ENCODE data around the gene MRPL37.
"Not testable (repeated sequence)": the region's sequence is repeated elsewhere in the genome, so short reads cannot be mapped to it uniquely, and the experiment has no call there.

MRPL37 gene

GRCh38 chr1:54220004-54220811 lies 20.2 kb downstream of the MRPL37 start:
- no peak for DNase-seq

- no peak for DNase-seq
These were observed 21.3 kb downstream of the MRPL37 start for GRCh38 chr1:54221113-54221834.

DNA sequence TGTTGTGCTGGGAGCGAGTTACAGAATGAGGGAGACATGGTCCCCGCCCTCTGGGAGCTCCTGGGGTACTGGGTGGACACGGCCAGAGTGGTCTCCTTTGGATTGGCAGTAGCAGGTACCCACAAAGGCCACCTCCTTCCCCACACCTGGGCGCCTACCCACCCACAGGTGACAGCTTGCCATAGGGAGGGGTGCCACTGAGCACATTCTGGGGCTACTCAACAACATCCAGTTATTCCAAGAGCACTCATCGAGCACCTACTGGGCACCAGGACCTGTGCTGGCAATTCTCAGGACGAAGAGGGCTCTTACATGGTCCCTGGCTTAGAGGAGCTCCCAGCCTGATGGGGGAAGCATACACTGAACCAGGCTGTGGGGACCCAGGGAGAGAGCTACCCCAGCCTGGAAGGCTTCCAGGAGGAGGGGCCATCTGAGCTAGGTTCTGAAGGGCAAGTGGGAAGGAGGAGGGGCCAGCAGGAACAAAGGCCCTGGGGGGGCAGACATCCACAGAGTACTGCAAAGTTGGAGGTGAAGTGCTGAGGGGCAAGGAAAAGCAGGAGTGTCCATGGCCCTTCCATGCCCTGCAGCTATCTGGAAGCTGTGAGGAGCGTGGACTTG lies 22.0 kb downstream of the MRPL37 start:
- no peak for DNase-seq

DNA sequence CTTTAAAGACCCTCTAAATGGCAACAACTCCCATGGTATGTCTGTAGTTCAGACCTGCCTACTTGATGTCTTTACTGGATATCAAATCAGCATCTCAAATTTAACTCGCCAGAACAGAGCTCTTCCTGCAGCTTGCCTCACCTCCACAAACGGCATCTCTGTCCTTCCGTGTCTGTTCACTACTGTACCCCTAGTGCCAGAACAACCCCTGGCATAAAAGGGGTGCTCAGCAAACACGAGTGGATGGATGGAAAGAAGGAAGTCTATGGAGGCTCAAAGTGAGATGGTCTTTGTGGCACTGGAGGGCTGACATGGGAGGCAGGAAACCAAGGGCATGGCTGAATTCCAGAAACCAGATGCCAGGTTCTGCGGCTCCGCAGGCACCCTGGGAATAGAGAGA lies 22.7 kb downstream of the MRPL37 start:
- no peak for DNase-seq

DNA sequence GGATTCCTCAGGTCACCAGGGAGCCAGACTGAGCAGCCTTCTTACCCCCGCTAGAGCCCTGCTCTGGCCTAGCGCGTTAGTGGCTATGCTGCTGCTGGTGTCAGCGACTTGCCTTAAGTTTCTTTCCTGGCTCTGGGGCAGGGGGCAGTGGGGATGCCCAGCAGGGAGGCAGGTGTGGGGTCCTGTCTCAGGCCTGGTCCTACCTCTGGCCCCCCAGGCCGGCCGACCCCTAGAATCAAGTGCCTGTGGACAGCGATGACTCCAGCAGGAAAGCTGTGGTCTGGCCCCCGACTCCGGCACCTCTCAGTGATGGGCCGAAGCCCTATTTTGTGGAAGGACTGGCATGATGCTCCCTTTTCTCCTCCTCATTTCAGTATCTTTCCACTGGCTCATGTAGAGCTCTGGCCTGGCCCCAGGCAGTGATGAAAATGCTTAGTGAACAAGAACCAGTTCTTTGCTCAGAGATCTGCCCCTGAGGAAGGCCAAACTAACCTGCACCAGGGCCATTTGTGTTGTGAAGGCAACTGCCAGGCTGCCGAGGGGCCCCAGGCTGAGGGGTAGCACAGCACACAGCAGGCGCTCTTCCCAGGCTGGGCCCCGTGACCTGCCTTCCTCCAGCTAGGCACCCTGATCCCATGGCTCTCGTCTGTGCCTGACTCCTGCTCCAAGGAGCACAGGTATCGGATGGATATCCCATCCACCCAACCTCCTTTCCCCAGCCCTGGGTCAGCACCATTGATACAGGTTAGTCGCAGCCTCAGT lies 23.7 kb downstream of the MRPL37 start:
- DNase-seq, result no peak

- no peak for DNase-seq
These were observed 24.3 kb downstream of the MRPL37 start for GRCh38 chr1:54224233-54224632.

DNA sequence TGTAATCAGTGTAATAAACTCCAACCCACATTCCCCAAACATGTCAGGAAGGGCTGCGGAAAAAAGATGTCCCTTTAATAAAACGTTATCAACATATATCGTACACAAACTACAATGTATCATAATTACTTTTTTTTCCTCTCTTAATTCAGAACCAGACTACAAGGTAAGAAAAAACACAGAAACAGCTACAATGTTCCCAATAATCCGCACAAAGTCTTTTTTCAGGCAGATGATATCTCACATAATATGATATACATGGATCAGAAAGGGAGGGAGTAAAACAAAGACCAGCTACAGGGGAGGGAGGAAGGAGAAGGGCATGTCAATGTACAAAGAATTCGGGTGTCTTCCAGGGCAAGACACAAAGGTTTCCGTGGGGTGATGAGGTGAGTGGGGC lies 25.4 kb downstream of the MRPL37 start:
- DNase-seq, result no peak

DNA sequence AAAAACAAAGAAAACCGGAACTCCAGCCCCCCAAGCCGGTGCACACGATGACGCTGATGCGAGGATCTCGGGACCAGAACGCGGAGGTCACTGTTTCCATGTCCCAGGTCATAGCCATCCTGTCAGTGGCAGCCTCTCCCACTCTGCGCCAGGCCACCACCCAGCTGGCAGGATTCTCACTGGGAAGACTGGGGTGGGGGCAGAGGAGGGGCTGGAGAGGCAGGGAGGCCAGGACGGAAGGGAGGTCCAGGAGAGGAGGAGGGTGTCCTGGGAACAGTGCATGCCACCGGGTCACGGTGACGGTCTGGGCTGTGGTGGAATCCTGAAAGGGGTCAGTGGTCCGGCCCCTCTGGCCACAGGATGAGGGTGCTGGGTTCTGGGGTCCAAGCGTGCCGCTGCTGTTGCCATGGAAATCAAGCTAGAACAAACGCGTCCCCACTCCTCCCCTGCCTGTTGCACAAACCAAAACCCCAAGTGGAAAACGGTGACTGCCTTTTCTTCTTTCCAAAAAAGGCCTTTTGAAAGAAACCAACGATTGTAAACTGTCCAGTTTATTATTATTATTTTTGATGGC lies 26.1 kb downstream of the MRPL37 start:
- no peak for DNase-seq

- DNase-seq, result no peak
These were observed 27.2 kb downstream of the MRPL37 start for GRCh38 chr1:54227091-54227602.

- DNase-seq, result no peak
These were observed 27.9 kb downstream of the MRPL37 start for GRCh38 chr1:54227891-54228310.

DNA sequence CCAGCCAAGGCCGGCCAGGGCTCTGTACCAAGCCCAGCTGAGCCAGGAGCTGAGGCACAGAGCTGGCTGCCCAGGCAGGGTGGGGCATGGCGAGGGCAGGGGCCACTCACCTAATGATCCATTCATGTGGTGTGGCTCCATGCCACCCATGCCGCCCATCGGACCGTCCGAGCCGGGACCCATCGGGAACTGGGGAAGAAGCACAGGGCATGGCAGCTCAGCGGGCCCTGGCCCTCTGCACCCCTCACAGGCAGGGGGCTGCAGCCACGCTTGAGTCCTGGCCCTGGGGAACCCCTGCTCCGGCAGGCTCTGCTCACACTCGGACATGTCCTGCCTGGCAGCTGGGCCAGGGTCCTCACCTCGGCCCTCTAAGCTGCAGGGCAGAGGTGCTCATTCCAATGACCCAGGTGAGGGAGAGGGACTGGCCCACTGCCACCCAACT lies 28.7 kb downstream of the MRPL37 start:
- no peak for DNase-seq

DNA sequence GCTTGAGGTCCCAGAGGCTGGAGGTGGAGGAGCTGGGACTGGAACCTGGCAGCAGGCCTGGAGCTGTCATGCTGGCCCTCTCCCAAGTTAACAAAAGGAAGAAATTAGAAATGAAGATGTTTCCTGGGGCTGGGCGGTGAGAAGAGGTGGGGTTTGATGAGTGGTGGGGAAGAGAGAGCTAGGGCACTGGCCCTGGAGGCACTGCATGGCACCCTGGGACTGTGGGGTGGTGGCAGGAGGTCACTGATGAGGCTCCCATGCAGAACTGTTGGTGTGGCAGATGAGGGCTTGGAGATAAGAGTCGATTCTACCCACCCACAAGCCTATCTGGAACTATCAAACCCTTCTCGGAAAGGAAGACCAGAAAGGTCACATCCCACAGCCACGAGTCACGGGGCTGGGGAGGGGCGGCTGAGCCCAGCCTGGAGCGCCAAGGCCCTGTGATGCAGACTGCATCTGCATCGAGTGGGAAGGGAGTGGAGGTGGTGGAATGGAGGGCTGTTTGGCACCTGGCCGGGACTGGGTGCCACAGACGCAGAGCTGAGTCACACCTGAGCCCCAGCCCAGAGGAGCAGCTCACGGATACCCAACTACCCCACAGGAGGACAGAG lies 29.4 kb downstream of the MRPL37 start:
- DNase-seq, result no peak

- DNase-seq, result no peak
These were observed 30.8 kb downstream of the MRPL37 start for GRCh38 chr1:54230507-54231339.

DNA sequence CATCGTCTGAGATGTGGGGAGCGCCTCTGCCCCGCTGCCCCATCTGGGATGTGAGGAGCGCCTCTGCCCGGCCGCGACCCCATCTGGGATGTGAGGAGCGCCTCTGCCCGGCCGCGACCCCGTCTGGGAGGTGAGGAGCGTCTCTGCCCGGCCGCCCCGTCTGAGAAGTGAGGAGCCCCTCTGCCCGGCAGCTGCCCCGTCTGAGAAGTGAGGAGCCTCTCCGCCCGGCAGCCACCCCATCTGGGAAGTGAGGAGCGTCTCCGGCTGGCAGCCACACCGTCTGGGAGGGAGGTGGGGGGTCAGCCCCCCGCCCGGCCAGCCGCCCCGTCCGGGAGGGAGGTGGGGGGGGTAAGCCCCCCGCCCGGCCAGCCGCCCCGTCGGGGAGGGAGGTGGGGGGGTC lies 33.2 kb downstream of the MRPL37 start:
- DNase-seq, result not testable (repeated sequence)

DNA sequence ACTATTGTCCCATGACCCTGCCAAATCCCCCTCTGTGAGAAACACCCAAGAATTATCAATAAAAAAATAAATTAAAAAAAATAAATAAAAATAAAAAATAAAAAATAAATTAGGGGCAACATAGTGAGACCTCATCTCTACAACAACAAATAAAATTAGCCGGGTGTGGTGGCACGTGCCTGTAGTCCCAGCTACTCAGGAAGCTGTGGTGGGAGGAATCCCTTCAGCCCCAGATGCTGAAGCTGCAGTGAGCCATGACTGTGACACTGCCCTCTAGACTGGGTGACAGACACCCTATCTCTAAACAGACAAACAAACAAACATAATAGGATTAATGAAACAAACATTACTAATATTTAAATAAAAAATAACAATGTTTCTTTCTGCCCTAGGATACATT lies 34.3 kb downstream of the MRPL37 start:
- DNase-seq, result no peak

- DNase-seq, result no peak
These were observed 37.6 kb downstream of the MRPL37 start for GRCh38 chr1:54237586-54237985.

DNA sequence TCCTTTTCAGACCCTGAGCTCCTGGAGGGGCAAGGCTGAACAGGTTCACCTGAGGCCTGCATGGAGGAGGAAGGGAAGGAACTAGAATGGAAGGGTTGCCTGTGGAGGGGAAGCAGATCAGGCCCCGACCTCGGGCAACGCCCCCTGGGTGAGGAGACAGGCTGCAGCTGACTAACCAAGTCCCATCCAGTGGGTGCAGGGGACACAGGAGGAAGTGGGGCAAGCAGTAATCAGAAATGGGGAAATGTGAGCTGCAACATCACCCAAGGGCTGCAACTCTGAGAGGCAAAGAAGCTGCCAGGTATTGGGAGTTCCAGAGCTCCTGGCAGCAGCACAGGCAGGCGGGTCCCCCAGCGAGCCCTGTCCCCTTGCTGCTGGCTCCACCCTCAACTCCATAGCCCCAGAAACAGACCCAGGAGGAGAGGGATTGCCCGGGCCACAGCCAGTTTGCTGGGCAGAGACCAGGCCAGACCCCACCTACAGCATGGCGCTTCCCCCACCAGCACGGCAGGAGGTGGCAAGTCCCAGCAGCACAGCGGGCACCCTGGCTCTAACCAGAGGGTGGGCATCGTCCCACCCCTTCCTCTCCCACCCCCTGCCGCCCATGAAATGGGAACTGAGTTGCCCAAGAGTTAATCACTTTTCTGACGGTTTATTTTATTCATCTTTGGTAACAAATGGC lies 38.5 kb downstream of the MRPL37 start:
- no peak for DNase-seq

GRCh38 chr1:54239035-54239383 lies 39.0 kb downstream of the MRPL37 start:
- DNase-seq, result no peak

- no peak for DNase-seq
These were observed 39.7 kb downstream of the MRPL37 start for GRCh38 chr1:54239631-54240031.

DNA sequence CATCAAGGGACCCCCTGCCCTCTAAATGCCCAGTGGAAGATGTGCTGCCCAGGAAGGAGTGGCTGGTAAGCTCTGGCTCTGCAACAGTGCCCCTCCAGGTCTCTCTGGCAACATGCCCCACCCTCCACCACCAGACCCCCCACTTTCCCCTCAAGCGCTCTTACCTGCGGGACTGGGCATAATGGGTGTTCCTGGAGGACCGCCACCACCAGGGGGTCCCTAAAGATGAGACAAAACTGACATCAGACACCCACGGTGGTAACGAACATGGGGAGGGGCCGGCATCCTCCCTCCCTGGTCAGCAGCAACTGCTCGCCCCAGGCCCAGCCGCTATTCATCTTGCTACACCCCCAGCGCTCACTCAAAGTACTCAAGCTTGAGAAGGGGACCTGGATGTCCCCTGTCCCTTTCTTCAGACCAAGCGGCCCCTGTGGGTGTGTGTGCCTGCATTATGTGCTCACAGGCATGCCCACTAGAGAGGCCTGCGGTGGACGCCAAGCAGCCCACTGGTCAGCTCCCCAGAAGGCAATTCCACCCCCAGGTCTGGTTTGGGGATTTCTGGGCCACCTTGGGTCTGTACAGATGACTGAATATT lies 40.9 kb downstream of the MRPL37 start:
- no peak for DNase-seq

Measured in activated naive CD4-positive, alpha-beta T cell treated with anti-CD3 and anti-CD28 coated beads, Interleukin-2, amount 50 U/mL, for 16 hours (primary cell).